ENCODE data around the gene LAP3.
A peak's percentile ranks its signal among the peaks of the same experiment; 100 is the strongest.

The LAP3 gene

DNA sequence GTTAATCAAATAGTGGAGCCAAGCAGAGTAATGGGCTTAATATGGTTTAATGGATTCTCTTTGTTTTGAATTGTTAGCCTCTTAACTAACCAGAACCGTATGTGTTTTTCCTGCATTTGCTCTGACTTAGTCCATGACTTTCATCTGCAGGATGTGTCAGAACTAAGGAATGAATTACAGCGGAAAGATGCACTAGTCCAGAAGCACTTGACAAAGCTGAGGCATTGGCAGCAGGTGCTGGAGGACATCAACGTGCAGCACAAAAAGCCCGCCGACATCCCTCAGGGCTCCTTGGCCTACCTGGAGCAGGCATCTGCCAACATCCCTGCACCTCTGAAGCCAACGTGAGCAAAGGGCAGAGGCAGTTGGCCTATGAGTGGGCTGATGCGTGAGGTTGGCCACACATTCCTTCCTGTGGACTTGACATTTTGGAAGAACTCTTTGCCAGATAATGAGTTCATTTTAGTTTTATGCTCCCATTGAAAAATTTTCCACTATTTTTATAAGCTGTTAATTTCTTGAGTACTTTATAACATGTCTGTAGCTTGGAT is 46.5 kb downstream of the LAP3 start:
- DNase-seq: no peak

DNA sequence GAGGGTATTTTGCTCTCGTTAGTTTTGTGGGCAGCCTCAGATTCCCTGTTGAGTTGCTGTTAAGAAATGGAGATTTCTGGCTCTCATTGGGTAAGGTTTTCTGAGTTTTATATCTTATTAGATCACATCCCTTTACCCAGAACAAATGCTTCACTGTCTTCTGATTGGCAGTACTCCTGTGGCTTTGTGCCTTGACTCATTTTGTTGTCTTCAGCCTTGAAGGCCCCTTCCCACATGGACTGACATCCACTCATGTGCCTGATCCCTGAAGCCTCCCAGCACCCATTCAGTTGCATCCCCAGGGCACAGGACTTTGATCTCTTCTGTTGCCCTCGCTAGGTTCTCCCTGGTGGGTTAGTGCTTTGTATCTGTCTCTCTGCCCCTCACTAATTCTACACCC is 47.8 kb downstream of the LAP3 start:
- DNase-seq: no peak

DNA sequence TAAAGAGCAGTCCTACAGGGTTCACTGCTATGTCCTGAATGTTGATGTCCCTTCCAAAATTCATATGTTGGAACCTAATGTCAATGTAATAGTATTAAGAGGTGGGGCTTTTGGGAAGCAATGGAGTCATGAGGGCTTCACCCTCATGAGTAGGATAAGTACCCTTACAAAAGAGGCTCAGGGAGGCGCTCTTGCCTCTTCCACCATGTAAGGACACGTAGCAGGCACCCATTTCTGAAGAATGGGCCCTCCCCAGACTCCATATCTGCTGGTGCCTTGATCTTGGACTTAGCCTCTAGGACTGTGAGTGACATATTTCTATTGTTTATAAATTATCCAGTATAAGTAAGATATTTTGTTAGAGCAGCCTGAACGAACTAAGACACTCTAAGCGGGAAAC is 53.2 kb downstream of the LAP3 start:
- no peak for DNase-seq

DNA sequence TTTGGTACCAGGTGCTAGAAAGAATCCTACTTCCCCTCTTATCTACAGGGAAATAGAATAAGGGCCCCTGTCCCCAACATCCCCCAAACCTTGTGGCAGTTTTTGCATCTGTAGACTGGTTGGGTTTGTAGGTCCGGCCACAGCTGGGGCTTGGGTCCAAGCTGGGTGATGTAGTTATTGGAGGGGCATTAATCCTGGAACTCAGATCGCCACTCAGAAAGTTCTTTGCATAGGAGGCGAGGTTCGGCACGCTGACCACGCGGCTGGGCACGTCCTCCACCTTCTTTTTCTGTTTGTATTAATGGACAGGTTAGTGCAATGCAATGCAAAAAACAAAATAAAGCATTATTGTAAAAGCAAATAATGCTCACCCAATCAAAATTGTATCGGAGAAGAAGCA is 56.6 kb downstream of the LAP3 start:
- DNase-seq: no peak

DNA sequence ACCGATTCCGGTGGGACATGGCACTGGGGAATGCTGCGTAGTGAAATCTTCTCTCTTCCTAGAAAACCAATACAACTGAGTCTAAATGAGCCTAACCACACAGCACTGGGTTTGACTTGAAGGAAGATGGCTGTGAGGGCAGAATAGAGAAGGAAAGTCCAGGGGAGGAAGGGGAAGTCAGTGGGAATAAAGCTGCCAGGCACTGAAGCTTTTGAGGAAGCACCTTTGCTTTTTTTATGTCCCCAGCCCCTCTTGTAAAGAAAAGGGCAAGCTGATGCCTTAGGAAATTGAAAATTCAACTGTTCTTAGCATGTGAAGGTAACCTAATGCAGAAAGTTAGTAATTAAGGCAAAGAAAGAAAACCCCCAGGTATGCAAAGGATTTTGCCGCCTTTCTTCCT is 58.1 kb downstream of the LAP3 start:
- no peak for DNase-seq

DNA sequence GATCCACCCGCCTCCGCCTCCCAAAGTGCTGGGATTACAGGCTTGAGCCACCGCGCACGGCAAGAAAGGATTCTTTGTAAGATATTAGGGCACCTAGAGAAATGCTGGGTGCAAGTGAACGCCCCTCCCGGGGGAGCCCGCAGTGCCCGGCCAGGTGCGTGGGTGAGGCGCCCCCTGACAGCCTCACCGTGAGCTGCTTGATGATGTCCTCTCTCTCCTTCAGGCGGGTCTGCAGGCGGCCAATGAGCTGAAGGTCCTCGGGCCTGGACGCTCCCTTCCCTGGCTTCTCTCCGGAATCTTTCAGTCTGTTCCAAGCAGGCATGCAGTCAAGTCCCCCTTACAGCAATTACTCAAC is 59.3 kb downstream of the LAP3 start:
- no peak for DNase-seq

DNA sequence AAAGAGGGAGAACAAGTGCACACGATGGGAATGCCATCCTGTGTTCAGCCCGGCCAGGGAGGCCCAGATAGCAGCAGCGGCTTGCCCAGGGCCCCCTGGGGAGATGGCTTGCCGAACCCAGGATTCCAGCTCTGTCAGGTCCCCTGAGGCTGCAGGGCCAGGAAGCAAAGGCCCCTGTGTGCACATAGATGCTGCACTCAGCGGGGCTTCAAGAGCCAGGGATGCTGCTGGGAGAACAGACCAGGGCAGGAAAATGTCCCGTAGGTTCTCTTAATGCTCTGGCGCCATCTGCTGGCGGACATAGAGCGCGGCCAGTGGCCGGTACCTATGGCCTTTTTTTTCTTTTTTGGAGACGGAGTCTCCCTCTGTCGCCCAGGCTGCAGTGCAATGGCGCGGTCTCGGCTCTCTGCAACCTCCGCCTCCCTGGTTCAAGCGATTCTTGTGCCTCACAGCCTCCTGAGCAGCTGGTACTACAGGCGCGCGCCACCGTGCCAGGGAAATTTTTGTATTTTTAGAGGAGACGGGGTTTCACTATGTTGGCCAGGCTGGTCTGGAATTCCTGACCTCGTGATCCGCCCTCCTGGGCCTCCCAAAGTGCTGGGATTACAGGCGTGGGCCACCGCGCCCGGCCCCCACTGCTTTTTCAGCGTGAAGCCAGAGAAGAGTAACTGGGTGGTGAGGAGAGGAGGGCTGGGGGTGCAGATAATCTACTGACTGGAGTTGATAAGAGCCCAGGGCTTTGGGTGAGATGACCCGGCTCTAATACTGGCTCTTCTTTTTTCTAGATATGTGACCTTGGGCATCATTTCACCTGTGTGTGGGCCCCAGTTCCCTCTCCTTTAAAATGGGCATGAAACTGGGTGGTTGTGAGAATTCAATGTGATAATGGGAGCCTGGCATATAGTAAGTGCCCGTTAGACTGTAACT is 60.0 kb downstream of the LAP3 start:
- peak; percentile 73 for DNase-seq

DNA sequence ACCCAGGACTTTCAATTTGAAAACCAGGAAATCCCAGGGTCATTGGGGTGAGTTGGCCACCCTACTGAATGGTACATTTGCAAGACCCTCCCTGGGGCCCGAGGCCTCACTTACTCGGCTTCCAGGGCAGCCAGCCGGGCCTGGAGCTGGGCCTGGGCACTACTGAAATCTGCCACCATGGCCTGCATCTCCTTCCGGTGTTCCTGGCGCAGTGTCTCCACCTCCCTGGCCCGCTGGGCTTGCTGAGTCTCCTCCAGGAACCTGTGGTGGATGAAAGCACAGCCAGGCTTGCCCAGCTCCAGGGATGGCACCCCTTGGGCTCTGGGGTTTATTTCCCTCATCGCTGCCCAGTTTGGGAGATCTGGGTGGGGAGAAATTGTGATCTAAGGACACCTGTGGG is 62.1 kb downstream of the LAP3 start:
- no peak for DNase-seq

DNA sequence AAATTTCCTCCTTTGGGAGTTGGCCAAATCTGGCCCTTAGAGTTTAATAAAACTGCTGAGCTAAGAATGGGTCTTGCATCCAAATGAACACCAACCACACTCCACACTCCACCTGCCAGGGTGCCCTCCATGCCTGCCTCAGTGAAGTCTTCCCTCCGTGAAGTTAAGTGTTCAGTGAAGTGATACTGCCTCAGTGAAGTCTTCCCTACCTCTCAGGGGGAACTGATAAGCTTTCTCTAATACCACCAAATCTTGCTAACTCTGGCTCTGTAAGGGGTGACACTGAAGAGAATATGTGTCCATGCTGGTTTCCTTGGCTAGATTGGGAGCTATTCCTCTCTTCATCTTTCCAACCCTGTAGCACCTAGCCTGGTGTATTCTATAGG is 65.4 kb downstream of the LAP3 start:
- DNase-seq: no peak

DNA sequence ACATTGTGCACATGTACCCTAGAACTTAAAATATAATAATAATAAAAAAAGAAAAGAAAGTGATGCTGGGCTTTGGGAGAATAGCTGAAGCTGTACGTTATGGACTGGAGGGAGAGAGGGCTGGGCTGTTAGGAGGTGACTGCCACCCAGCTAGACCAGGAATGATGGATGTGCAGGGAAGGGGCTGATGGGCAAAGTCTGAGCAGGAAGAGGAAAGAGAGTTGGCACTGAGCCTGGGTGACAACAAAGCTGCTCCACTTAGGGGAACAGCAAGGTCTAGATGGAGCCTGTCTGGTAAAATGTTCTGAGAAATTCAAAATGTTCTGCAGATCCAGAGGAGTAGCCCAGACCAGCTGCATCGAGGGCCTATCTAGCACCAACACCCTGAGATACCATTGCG is 69.7 kb downstream of the LAP3 start:
- no peak for DNase-seq

DNA sequence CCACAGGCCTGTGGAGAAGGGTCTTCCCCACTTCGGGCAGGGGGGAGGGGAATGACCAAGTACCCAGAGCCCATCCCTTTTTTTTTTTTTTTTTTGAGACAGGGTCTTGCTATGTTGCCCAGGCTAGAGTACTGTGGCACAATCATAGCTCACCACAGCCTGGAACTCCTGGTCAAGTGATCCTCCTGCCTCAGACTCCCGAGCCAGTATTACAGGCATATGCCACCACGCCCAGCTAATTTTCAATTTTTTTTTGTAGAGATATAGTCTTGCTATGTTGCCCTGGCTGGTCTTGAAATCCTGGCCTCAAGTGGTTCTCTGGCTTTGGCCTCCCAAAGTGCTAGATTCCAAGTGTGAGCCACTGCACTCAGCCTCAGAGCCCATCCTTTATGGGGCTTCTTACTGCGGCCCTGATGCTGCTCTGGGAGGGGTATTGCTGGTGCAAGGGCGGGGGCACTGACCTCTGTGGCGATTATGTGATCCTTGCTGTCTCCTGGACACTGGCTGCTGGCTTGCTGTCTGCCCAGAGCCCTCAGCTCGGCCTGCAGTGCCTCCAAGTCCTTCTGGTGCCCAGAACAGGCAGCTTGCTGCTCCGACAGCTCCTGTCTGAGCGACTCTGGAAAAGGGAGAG is 70.3 kb downstream of the LAP3 start:
- DNase-seq: no peak

DNA sequence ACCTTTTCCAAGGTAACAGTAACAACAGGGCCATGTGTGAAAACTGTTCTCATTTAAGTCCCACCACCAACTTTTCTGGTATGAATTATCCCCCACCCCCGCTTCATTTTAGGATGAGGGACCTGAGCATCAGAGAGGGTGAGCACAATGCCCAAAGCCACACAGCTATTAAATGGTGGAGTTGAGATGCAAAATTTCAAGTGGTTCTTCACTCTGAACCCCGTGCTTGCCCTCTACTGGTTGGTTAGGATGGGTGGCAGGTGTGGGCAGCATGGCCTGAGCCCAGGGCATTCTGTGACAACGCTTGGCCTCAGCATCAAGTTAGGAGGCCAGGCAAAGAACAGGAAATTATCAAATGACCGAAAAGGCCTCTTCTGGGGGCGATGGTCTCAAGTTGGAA is 70.9 kb downstream of the LAP3 start:
- DNase-seq: no peak

DNA sequence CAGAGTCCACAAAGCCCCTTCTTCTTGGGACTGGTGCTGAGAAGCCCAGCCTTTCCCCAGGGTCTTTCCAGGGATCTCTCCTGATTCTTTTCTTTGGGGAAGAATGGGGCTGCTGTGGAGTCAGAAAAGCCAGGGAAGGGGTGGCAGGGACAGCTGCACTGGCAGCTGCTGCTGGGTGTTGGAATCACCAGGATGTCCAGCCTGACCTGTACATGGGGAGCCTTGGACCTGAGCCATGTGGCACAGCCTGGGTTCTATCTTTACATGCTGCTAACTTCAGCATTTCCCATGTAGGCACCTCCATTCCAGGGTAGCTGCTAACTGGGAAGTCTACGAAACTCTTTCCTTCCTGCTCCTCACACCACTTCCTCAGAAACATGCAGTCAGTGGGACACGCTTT is 73.4 kb downstream of the LAP3 start:
- no peak for DNase-seq

DNA sequence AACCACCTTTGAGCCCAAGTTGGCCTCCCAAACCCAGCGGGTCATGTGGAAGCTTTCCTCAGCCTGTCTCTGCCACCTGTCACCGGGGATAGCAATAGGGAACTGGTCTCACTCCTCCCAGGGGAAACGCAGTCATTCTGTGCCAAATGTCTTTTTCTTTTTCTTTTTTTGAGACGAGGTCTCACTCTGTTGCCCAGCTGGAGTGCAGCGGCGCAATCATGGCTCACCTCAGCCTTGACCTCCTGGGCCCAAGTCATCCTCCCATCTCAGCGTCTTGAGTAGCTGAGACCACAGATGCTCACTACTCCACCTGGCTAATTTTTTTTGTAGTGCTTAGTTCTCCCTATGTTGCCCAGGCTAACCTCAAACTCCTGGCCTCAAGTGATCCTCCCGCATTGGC is 77.7 kb downstream of the LAP3 start:
- no peak for DNase-seq

DNA sequence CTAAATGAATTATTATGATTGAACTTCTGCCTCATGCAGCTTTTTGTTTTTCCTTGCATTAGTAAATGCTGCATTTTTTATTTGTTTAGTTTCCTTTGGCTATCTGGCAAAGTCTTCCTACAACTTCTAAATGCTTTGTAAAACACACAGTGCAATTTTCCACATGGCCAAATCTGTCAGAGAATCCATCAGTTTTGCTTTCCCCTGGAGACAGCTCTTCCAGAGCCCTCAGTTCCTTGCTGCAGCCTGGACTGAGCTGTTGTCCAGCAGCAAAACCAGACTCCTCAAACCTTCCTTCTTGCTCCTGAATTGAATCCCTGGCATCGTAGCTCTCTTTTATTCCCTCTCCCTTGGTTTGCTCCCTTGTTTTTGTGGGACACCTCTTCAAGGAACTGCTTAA is 80.1 kb downstream of the LAP3 start:
- no peak for DNase-seq
